IMR-90 (cell line): ENCODE data around the gene PDS5B. TPM values are rescaled to one million over a fixed set of nuclear protein-coding genes. Genes with fewer than 3 reads are reported as not detected.

Experiments
- ATAC-seq: fragments of 200-7000 bp; cut with Tn5 transposase; 2 replicates; pipeline ENCODE4 v1.9.1; 2020; ENCODE audit warnings: low read depth, mild to moderate bottlenecking, moderate library complexity
- BruUV-seq: library from RNA; stranded (reverse); fragments of 400-500 nt; replicated peaks from 2 replicates; lab custom pipeline; 2021; lab: Mats Ljungman, UMichigan
- CTCF ChIA-PET: fragments of 300-600 bp; formaldehyde crosslinking; extraction: SDS; loops from one replicate; lab custom pipeline; 2021; ENCODE audit warnings: antibody characterized with exemption; lab: Yijun Ruan, JAX
- POLR2A ChIA-PET: fragments of 300-600 bp; sonication (Branson Sonifier 250); formaldehyde crosslinking; loops from one replicate; lab custom pipeline; 2022; ENCODE audit warnings: antibody characterized with exemption; ENCODE audit not compliant: unreplicated experiment; lab: Charles Lee
- DNase-seq: peaks from one replicate; pipeline ENCODE4 v3.0.0; 2013
- H2AFZ ChIP-seq: replicated peaks from 2 replicates; pipeline ENCODE3; 2013; ENCODE audit warnings: low read length, mild to moderate bottlenecking; ENCODE audit not compliant: poor library complexity
- H2AK5ac ChIP-seq: 2 replicates; pipeline ENCODE4 v1.6.1; 2013; ENCODE audit warnings: low read depth, low read length, inconsistent platforms
- H2AK9ac ChIP-seq: replicated peaks from 2 replicates; pipeline ENCODE3; 2013; ENCODE audit warnings: mild to moderate bottlenecking, low read depth, low read length, moderate library complexity; ENCODE audit not compliant: poor library complexity
- H2BK120ac ChIP-seq: 2 replicates; pipeline ENCODE4 v1.6.1; 2013; ENCODE audit warnings: low read depth, low read length, inconsistent platforms
- H2BK15ac ChIP-seq: 3 replicates; pipeline ENCODE4 v1.6.1; 2013; ENCODE audit warnings: low read depth, low read length, inconsistent platforms
- H2BK20ac ChIP-seq: 2 replicates; pipeline ENCODE4 v1.6.1; 2013; ENCODE audit warnings: low read depth, mild to moderate bottlenecking, inconsistent platforms, low read length, moderate library complexity
- H2BK5ac ChIP-seq: 2 replicates; pipeline ENCODE4 v1.6.1; 2013; ENCODE audit warnings: mild to moderate bottlenecking, low read depth, low read length, inconsistent platforms; ENCODE audit not compliant: poor library complexity, severe bottlenecking
- H3K14ac ChIP-seq: replicated peaks from 2 replicates; pipeline ENCODE4 v1.6.1; 2013; ENCODE audit warnings: low read depth, low read length, inconsistent platforms
- H3K18ac ChIP-seq: 2 replicates; pipeline ENCODE4 v1.6.1; 2013; ENCODE audit warnings: low read depth, low read length, control low read depth
- H3K23ac ChIP-seq: 2 replicates; pipeline ENCODE4 v1.6.1; 2013; ENCODE audit warnings: low read depth, low read length, inconsistent platforms
- H3K27ac ChIP-seq: 2 replicates; pipeline ENCODE4 v1.5.1; 2013; ENCODE audit warnings: mild to moderate bottlenecking, control low read depth, low read length; ENCODE audit not compliant: insufficient read depth
- H3K27me3 ChIP-seq: 2 replicates; pipeline ENCODE4 v1.6.1; 2013; ENCODE audit warnings: low read length; ENCODE audit not compliant: control insufficient read depth, insufficient read depth
- H3K36me3 ChIP-seq: 2 replicates; pipeline ENCODE4 v1.6.1; 2013; ENCODE audit warnings: low read length, mixed read lengths; ENCODE audit not compliant: control insufficient read depth, insufficient read depth
- H3K4ac ChIP-seq: 2 replicates; pipeline ENCODE4 v1.6.1; 2013; ENCODE audit warnings: low read depth, low read length, inconsistent platforms
- H3K4me1 ChIP-seq: 2 replicates; pipeline ENCODE4 v1.6.1; 2013; ENCODE audit warnings: low read length, mixed read lengths; ENCODE audit not compliant: control insufficient read depth, insufficient read depth
- H3K4me2 ChIP-seq: 2 replicates; pipeline ENCODE4 v1.6.1; 2013; ENCODE audit warnings: low read depth, mild to moderate bottlenecking, control low read depth, low read length, moderate library complexity
- H3K4me3 ChIP-seq: 2 replicates; pipeline ENCODE4 v1.5.1; 2013; ENCODE audit warnings: low read depth, mild to moderate bottlenecking, control low read depth, low read length, moderate library complexity; ENCODE audit not compliant: insufficient read depth
- H3K56ac ChIP-seq: 2 replicates; pipeline ENCODE4 v1.6.1; 2013; ENCODE audit warnings: low read length, inconsistent platforms; ENCODE audit not compliant: insufficient read depth; ENCODE audit errors: extremely low read depth
- H3K79me1 ChIP-seq, 2 experiments: 2 replicates each; pipeline ENCODE4 v1.6.1; 2013; ENCODE audit warnings: low read length in 2 of 2, inconsistent platforms in 1 of 2, low read depth in 1 of 2
- H3K9ac ChIP-seq: 2 replicates; pipeline ENCODE4 v1.6.1; 2013; ENCODE audit warnings: low read depth, low read length, control low read depth
- H3K9me1 ChIP-seq: 2 replicates; pipeline ENCODE4 v1.6.1; 2013; ENCODE audit warnings: low read length, inconsistent platforms; ENCODE audit not compliant: insufficient read depth
- H3K9me3 ChIP-seq: 2 replicates; pipeline ENCODE4 v1.6.1; 2013; ENCODE audit warnings: low read length; ENCODE audit not compliant: control insufficient read depth, insufficient read depth
- H4K20me1 ChIP-seq: 2 replicates; pipeline ENCODE4 v1.6.1; 2013; ENCODE audit warnings: low read length, inconsistent platforms; ENCODE audit not compliant: insufficient read depth
- H4K5ac ChIP-seq: 2 replicates; pipeline ENCODE4 v1.6.1; 2013; ENCODE audit warnings: mild to moderate bottlenecking, low read depth, low read length, control low read depth
- H4K8ac ChIP-seq, 2 experiments: 2 replicates each; pipeline ENCODE4 v1.6.1; 2013; ENCODE audit warnings: low read depth in 2 of 2, low read length in 2 of 2, control low read depth in 1 of 2, inconsistent platforms in 1 of 2
- H4K91ac ChIP-seq: 2 replicates; pipeline ENCODE4 v1.6.1; 2013; ENCODE audit warnings: low read depth, low read length, inconsistent platforms; ENCODE audit not compliant: insufficient read depth
- BHLHE40 ChIP-seq: fragments of 150-350 bp; IDR thresholded peaks from 2 replicates; pipeline ENCODE4 v1.6.1; 2016; ENCODE audit warnings: mild to moderate bottlenecking, low read depth, low read length
- CTCF ChIP-seq: conservative IDR thresholded peaks from 2 replicates; pipeline ENCODE4 v1.5.1; 2012; ENCODE audit warnings: mild to moderate bottlenecking, low read depth, low read length, improper control_type of control experiment
- RAD21 ChIP-seq: IDR thresholded peaks from 2 replicates; pipeline ENCODE4 v1.6.1; 2012; ENCODE audit warnings: low read length, improper control_type of control experiment
- RCOR1 ChIP-seq: IDR thresholded peaks from 2 replicates; pipeline ENCODE4 v1.6.1; 2012; ENCODE audit warnings: mild to moderate bottlenecking, low read length, improper control_type of control experiment; ENCODE audit not compliant: insufficient replicate concordance
- RFX5 ChIP-seq: IDR thresholded peaks from 2 replicates; pipeline ENCODE4 v1.8.0; 2012; ENCODE audit warnings: low read depth, mild to moderate bottlenecking, low read length, moderate library complexity
- USF2 ChIP-seq: fragments of 150-350 bp; IDR thresholded peaks from 2 replicates; pipeline ENCODE4 v1.6.1; 2017; ENCODE audit warnings: mild to moderate bottlenecking, antibody characterized with exemption, low read length, low read depth
- WGBS, 2 experiments: methylation state at CpG; one replicate each; pipeline versions ENCODE4 v1.1.5 to v1.1.7; 2013; ENCODE audit warnings: missing lambda C conversion rate in 2 of 2; ENCODE audit not compliant: insufficient read length in 1 of 2; ENCODE audit errors: extremely low coverage in 2 of 2; 5-methylcytosine and 5-hydroxymethylcytosine counted together
- dilution Hi-C: fragments of 300-500 bp; cut with HindIII; formaldehyde crosslinking; loops from one replicate; pipeline ENCODE4 v1.14.3; 2018; ENCODE audit warnings: low sequenced_read_pairs; ENCODE audit not compliant: unreplicated experiment
- in situ Hi-C: fragments of 300-500 bp; cut with MboI; formaldehyde crosslinking; loops from 3 replicates; pipeline ENCODE4 v1.14.3; 2019; ENCODE audit warnings: low sequenced_read_pairs, inconsistent platforms, mixed read lengths
- intact Hi-C: fragments of 100-400 bp; cut with micrococcal nuclease; formaldehyde crosslinking; loops from 2 replicates; pipeline ENCODE4 v1.10.0; 2022
- polyA plus RNA-seq, 3 experiments: library from polyadenylated mRNA; depleted of rRNA; stranded (reverse); fragments of >200 nt; gene quantifications; 2 replicates each; pipeline ENCODE4 v1.2.3, GENCODE V29; 2012; ENCODE audit warnings: low replicate concordance in 1 of 3
- total RNA-seq: library from RNA; depleted of rRNA; stranded (reverse); fragments of >200 nt; gene quantifications from 2 replicates; pipeline ENCODE4 v1.2.3, GENCODE V29; 2012

Gene PDS5B
- total and polyA plus RNA-seq, 2 of the 4 experiments (the other 2 are of a cell fraction), result 6.2 to 20.1 TPM

GRCh38 chr13:32790731-32791130, 204.5 kb downstream of the PDS5B start:
- Histone ChIP-seq H3K27ac (no peak overlapping the region), H3K4me2 (no peak overlapping the region), H3K9ac (no peak overlapping the region), H3K79me1 (no peaks in the 10 kb centered on the region; a peak in 1 of 4 replicates), H3K27me3 (no peaks in the 10 kb centered on the region), H4K20me1 (no peaks in the 10 kb centered on the region), H3K23ac (no peak overlapping the region), H2AK9ac (no peak overlapping the region), H3K14ac (no peak overlapping the region), H3K9me1 (peaks cover 7% of the 10 kb centered on the region), H4K8ac (no peak overlapping the region), H3K4me3 (no peak overlapping the region), H3K4me1 (peaks cover 2% of the 10 kb centered on the region), H2BK5ac (no peak overlapping the region), H2AFZ (no peak overlapping the region), H3K18ac (no peak overlapping the region), H2BK20ac (no peak overlapping the region), H2AK5ac (no peak overlapping the region), H4K5ac (no peak overlapping the region), H3K4ac (no peak overlapping the region), H2BK15ac (peak overlapping the region; percentile 2; the same call in 1 of the 3 replicates), H3K9me3 (no peaks in the 10 kb centered on the region), H2BK120ac (no peak overlapping the region), H3K56ac (no peak overlapping the region), H4K91ac (no peak overlapping the region), H3K36me3 (no peaks in the 10 kb centered on the region; the same call in 1 of the 2 replicates)
- no TSS peak for BruUV-seq
- intact Hi-C loops (no loop called here), in situ Hi-C loops (no loop called here), dilution Hi-C loops (no loop called here)
- ATAC-seq (no peak), DNase-seq (no peak)
- no peak for TF ChIP-seq BHLHE40
- TF ChIP-seq RAD21, result no peak
- no peak for TF ChIP-seq USF2
- no peak for TF ChIP-seq RFX5
- 0 out of 2 replicates have a peak, but pooled peaks have one; percentile 4 for TF ChIP-seq CTCF
- no peak for TF ChIP-seq RCOR1
- POLR2A ChIA-PET, result no interaction called here
- WGBS, 2 experiments, result no CpG with 5 or more reads among the region's 3 CpGs
- CTCF ChIA-PET, result no interaction called here
